Naive thymus-derived CD8-positive, alpha-beta T cell (primary cell): ENCODE results near the gene GUCY2D. TPM values are rescaled to one million over a fixed set of nuclear protein-coding genes. Genes with fewer than 3 reads are reported as not detected.

Experiments
- ATAC-seq, 2 donors: fragments of 150-1000 bp; cut with Tn5 transposase in 1 of 2; sonication (Bioruptor Pico), chemical (Tn5 transposase) in 1 of 2; 1 replicate in 1 of 2; 2 replicates in 1 of 2; pipeline ENCODE4 v1.10.0; 2021; ENCODE audit warnings: mild to moderate bottlenecking in 2 of 2, moderate library complexity in 2 of 2
- POLR2A ChIA-PET: fragments of 350-600 bp; sonication (Branson Sonifier 250); formaldehyde crosslinking; loops from one replicate; lab custom pipeline; 2021; ENCODE audit warnings: antibody characterized with exemption; lab: Charles Lee
- DNase-seq, 10 donors: peaks; one replicate each; pipeline versions ENCODE4 v3.0.0 to v3.0.0-alpha.2; 2020 to 2022
- H3K27ac Mint-ChIP-seq, 10 donors: one replicate each; pipeline ENCODE4 v1.8.0; 2020 to 2022; ENCODE audit warnings: mild to moderate bottlenecking in 10 of 10, mixed read lengths in 10 of 10, moderate library complexity in 4 of 10, inconsistent platforms in 1 of 10
- H3K27me3 Mint-ChIP-seq, 5 donors: one replicate each; pipeline ENCODE4 v1.8.0; 2021 to 2022; ENCODE audit warnings: mixed read lengths in 5 of 5
- H3K36me3 Mint-ChIP-seq, 3 donors: one replicate each; pipeline ENCODE4 v1.8.0; 2020 to 2022; ENCODE audit warnings: mixed read lengths in 3 of 3, mild to moderate bottlenecking in 2 of 3, inconsistent platforms in 1 of 3
- H3K4me1 Mint-ChIP-seq, 4 donors: one replicate each; pipeline ENCODE4 v1.8.0; 2021 to 2022; ENCODE audit warnings: mixed read lengths in 4 of 4
- H3K4me3 Mint-ChIP-seq, 10 donors: one replicate each; pipeline ENCODE4 v1.8.0; 2020 to 2022; ENCODE audit warnings: mild to moderate bottlenecking in 10 of 10, mixed read lengths in 10 of 10, moderate library complexity in 6 of 10, inconsistent platforms in 1 of 10
- H3K9me3 Mint-ChIP-seq, 9 donors: one replicate each; pipeline ENCODE4 v1.8.0; 2020 to 2022; ENCODE audit warnings: mixed read lengths in 9 of 9, mild to moderate bottlenecking in 3 of 9, inconsistent platforms in 1 of 9, moderate library complexity in 1 of 9
- polyA plus RNA-seq, 3 donors: library from polyadenylated mRNA; unstranded; fragments of 300-500 nt; fragmentation: Illumina TruSeq; gene quantifications; one replicate each; pipeline ENCODE4 v1.2.3, GENCODE V29; 2021
- total RNA-seq, 8 experiments: library from RNA in 2 of 8; stranded (reverse) in 2 of 8; gene quantifications; one replicate each; pipeline ENCODE4 v1.2.3 and lab custom pipeline; 2021 to 2026

GUCY2D gene
- total and polyA plus RNA-seq, 5 experiments from 2014 or later = 0.17 TPM; not detected in 4

DNA sequence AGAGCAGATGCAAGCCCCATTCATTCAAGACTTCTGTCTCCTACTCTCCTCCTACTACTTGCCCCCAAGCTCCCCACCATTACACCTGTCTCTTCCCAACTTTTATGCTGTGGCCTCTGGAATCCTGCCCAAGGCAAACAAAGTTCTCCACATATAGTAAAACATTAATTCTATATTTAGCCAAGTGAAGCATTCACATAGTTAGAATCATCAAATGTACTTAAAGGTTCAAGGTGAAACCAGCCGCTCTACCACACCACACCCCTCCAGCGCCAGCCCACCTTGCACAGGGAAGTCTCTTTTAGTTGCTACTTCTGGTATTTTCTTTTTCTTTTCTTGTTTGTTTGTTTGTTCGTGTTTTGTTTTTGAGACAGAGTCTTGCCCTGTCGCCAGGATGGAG, 25.4 kb upstream of the GUCY2D start:
- no peak for DNase-seq
- H3K4me3 Mint-ChIP-seq = no peak overlapping the region
- no peak for ATAC-seq
- H3K9me3 Mint-ChIP-seq = peaks cover 7 to 38% (median 14%) of the 10 kb centered on the region in 9 donors
- POLR2A ChIA-PET = no interaction called here
- no peaks in the 10 kb centered on the region for H3K4me1 Mint-ChIP-seq
- H3K36me3 Mint-ChIP-seq = peaks cover 0 to 18% (median 17%) of the 10 kb centered on the region in 3 donors
- H3K27me3 Mint-ChIP-seq = peaks cover 0 to 10% (median 3%) of the 10 kb centered on the region in 5 donors
- H3K27ac Mint-ChIP-seq = no peak overlapping the region

DNA sequence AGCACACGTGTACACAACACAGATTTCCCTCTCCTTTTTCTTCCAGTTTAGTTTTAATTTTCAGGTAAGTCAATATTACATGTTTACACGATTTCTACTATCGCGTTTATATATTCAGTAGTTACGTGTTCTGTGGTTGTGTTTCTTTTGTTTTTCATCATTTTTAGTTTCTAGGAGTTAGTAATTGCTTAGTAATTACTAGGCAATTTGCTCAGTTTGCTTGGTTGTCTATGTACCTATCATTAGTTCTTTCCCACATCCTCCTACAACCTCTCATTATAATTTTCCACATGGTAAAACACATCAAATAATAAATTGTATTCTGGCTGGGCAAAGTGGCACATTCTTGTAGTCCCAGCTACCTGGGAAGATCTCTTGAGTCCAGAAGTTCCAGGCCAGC, 24.6 kb upstream of the GUCY2D start:
- Mint-ChIP-seq H3K27ac (peak overlapping the region in 1 of 10 donors; percentile 15), H3K4me3 (no peak overlapping the region), H3K36me3 (peaks cover 0 to 18% (median 17%) of the 10 kb centered on the region in 3 donors), H3K27me3 (peaks cover 0 to 10% (median 3%) of the 10 kb centered on the region in 5 donors), H3K4me1 (no peaks in the 10 kb centered on the region), H3K9me3 (peaks cover 7 to 38% (median 14%) of the 10 kb centered on the region in 9 donors)
- DNase-seq (no peak), ATAC-seq (no peak)
- POLR2A ChIA-PET = no interaction called here

DNA sequence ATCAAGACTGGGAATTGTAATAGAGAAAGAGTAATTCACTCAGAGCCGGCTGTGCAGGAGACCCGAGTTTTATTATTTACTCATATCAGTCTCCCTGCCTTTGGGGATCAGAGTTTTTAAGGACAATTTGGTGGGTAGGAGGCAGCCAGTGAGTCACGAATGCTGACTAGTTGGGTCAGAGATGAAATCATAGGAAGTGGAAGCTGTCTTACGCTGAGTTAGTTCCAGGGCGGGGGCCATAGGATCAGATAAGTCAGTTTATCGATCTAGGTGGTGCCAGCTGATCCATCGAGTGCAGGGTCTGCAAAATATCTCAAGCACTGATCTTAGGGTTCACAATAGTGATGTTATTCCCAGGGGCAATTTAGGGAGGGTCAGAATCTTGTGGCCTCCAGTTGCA, 20.2 kb upstream of the GUCY2D start:
- POLR2A ChIA-PET = no interaction called here
- H3K4me1 Mint-ChIP-seq = no peaks in the 10 kb centered on the region

DNA sequence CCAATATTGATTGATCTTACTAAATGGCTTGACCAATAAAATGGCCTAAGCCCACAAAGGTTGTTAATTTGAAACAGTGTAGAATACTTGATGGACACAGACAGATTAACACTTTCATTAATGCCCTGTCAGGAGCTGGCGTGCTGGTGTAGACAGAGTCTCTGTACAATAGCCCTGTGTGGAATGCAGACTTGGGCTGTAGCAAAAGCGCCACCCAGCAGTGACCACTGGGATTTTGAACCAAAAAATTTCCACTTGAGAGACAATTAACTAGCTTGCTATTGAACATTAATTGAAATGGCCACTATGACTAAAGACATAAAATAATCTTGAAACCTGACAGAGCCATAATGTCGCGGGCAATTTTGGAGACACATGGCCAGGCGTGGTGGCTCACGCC, 19.7 kb upstream of the GUCY2D start:
- Mint-ChIP-seq H3K9me3 (peaks cover 0 to 2% (median 0%) of the 10 kb centered on the region in 9 donors), H3K27ac (no peak overlapping the region), H3K27me3 (peaks cover 0 to 12% (median 0%) of the 10 kb centered on the region in 5 donors), H3K4me3 (no peak overlapping the region), H3K36me3 (no peaks in the 10 kb centered on the region), H3K4me1 (no peaks in the 10 kb centered on the region)
- no peak for DNase-seq
- POLR2A ChIA-PET = interaction anchor here (1.1 kb wide), 1 partner anchor 66 kb away, joined by 3 read pairs; no protein-coding TSS in a partner anchor
- ATAC-seq = no peak

More for the DNA sequence above, 20.2 kb upstream of the GUCY2D start:
- Mint-ChIP-seq H3K36me3 (peaks cover 0 to under 1% (median 0%) of the 10 kb centered on the region in 3 donors), H3K27me3 (peaks cover 0 to 10% (median 0%) of the 10 kb centered on the region in 5 donors), H3K9me3 (peaks cover 0 to 3% (median 0%) of the 10 kb centered on the region in 9 donors), H3K4me3 (no peak overlapping the region), H3K27ac (no peak overlapping the region)
- no peak for DNase-seq
- no peak for ATAC-seq

DNA sequence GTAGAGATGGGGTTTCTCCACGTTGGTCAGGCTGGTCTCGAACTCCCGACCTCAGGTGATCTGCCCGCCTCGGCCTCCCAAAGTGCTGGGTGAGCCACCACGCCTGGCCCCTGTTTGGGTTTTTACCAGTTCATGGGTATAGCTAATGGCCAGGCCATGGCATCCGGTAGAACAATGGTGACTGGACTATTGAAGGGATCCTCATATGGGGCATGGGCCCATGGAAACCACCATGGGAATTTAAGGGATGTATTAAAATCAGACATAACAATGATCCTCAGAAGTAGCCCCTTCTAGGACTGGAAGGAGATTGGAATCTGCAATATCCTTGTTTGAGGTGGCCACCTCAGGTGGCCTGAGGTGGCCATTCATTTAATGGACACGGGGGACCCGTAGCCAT, 17.5 kb upstream of the GUCY2D start:
- Mint-ChIP-seq H3K9me3 (no peaks in the 10 kb centered on the region), H3K27me3 (peaks cover 0 to 4% (median 0%) of the 10 kb centered on the region in 5 donors), H3K36me3 (no peaks in the 10 kb centered on the region), H3K4me1 (peaks cover 0 to 14% (median 10%) of the 10 kb centered on the region in 4 donors), H3K4me3 (no peak overlapping the region), H3K27ac (no peak overlapping the region)
- ATAC-seq (no peak), DNase-seq (no peak)
- POLR2A ChIA-PET = interaction anchor here (0.8 to 1.0 kb wide), 2 partner anchors 89 to 150 kb away, joined by 3 to 8 read pairs; no protein-coding TSS in a partner anchor

DNA sequence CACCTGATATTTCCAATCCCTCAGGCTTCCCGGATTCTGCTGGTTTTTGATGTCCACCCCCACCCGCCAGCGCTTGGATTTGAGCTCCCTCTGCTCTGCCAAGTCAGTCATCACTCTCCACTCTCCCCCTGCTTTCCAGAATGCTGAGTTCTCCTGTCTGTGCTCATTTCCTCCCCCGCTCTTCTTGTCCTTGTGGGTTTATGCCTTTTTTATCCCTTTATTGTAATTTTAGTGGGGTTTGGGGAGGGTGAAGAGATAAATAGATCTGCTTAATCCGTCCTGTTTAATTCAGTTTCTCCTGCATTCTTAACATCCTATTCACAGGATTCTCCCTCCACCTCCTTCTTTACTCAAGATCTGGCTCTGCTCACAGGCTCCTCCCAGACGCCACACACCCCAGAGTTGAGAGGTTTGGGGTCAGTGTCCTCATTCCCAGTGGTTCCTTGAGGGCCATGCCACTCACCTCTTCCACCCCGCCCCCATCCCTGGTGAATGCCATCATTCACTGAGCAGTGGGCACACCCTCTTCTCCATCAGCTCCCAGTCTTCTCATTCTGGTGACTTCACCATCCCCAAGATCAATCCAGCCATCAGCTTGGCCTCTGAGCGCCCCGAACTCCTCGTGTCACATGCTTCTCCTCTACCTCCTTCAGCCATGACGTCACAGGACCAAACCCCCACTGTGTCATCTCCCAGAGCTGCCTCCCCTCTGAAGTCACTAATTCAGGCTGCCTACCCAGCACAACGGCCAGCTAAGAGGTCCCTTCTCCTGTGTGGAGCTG, 15.1 kb upstream of the GUCY2D start:
- peaks cover 0 to 2% (median 0%) of the 10 kb centered on the region in 5 donors for H3K27me3 Mint-ChIP-seq
- H3K9me3 Mint-ChIP-seq = no peaks in the 10 kb centered on the region
- no peaks in the 10 kb centered on the region for H3K36me3 Mint-ChIP-seq
- peaks cover 6 to 25% (median 21%) of the 10 kb centered on the region in 4 donors for H3K4me1 Mint-ChIP-seq
- H3K27ac Mint-ChIP-seq = peak overlapping the region in 1 of 10 donors; percentile 88
- ATAC-seq = no peak
- POLR2A ChIA-PET = interaction anchor here (1.6 kb wide), 1 partner anchor 81 kb away, joined by 3 read pairs; no protein-coding TSS in a partner anchor
- no peak for DNase-seq
- H3K4me3 Mint-ChIP-seq = no peak overlapping the region

DNA sequence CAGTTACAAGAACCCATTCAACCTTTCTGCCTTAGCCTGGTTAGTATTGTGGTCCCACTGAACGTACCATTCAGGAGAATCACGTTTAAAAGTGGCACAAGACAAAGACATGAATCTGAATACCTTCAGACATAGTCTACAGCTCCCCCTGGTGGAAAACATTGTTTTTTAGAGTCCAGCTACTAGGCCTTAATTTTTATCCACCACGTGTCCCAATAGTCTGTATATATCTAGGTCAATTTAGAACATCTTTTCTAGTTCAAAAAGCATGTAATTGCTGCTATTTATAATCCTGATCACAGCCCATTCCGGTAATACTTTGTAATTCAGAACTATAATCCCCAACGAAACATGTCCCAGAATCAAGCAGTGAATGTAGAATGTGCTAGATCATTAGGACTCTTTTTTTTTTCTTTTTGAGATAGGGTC, 13.7 kb upstream of the GUCY2D start:
- POLR2A ChIA-PET = interaction anchor here (0.7 to 2.9 kb wide), 10 partner anchors 56 to 303 kb away, joined by 3 to 50 read pairs (median 4); partner anchors contain the start of genes CNTROB, KDM6B, NAA38 and RNF227
- Mint-ChIP-seq H3K4me1 (peaks cover 6 to 27% (median 25%) of the 10 kb centered on the region in 4 donors), H3K9me3 (no peaks in the 10 kb centered on the region), H3K36me3 (no peaks in the 10 kb centered on the region), H3K4me3 (peak overlapping the region in 9 of 10 donors; percentile 43 to 84 (median 67)), H3K27ac (peak overlapping the region; percentile 45 to 97 (median 88)), H3K27me3 (peaks cover 0 to 2% (median 0%) of the 10 kb centered on the region in 5 donors)
- DNase-seq = peak in 9 of 10 donors; percentile 15 to 84 (median 66)
- peak; percentile 40 to 46 for ATAC-seq

DNA sequence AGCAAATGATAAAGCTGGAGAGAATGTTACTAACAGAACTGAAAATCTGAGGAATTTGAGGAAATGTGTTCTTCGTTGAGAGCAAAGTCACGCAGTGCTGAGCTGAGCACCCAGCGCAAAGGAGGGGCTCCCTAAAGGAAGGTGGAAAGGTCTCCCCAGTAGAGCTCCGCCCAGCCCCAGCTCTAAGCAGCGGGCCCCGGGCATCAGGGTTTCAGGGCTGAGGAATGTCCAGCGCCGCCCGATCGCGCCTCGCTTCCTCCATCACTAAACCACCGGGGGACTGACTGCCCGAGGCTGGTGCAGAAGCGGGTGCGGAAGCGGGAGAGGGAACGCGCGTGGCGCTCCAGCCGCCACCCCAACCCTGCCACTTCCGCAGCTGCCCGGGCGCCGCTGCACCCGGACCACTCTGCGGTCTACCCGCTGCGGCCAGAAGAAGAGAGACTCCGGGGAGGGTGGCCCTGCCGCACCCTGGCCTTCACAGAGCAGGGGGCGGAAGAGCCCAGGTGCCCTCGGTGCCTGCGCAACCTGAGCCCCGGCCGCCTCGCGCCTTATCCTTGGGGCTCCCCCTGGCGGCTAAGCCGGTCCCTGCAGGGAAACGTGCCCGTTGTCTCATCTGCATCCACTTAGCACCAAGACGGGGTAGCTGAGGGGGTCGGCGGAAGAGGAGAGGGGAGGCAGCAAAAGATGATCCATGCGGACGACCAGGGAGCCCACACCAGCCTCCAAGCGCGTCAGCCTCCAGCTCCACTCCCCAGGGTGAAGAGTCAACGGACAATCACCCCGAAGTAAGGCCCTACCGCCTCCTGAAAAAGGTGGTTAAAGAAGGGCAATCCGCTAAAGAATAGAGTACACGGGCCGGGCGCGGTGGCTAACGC, 12.4 kb upstream of the GUCY2D start:
- DNase-seq = peak; percentile 79 to 98 (median 92)
- H3K36me3 Mint-ChIP-seq = no peaks in the 10 kb centered on the region
- POLR2A ChIA-PET = interaction anchor here (0.8 to 2.9 kb wide), 12 partner anchors 12 to 155 kb away, joined by 3 to 50 read pairs (median 6); partner anchors contain the start of genes CNTROB, CYB5D1, GUCY2D and KDM6B
- H3K4me3 Mint-ChIP-seq = peak overlapping the region; percentile 74 to 92 (median 84)
- H3K27me3 Mint-ChIP-seq = peaks cover 0 to 2% (median 0%) of the 10 kb centered on the region in 5 donors
- peaks cover 6 to 27% (median 25%) of the 10 kb centered on the region in 4 donors for H3K4me1 Mint-ChIP-seq
- peak overlapping the region; percentile 76 to 97 (median 92) for H3K27ac Mint-ChIP-seq
- peak; percentile 89 to 90 for ATAC-seq
- H3K9me3 Mint-ChIP-seq = no peaks in the 10 kb centered on the region

DNA sequence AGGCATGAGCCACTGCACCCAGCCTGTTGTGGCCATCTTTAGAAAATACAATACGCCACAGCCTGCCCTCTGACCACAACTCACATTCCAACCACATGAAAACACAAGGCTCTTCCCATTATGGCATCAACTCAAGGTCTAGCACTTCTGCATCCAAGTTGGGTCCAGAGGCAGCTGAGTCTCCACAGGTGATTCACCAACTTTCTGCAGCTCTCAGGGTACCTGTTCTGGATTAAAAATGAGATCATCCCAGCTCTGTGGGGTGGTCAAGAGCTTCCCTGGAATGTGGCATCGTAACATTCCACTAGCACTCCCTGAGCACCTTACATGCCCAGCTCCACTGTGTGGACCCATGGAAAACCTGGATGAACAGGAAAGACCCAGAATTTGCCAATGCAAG, 9.9 kb upstream of the GUCY2D start:
- Mint-ChIP-seq H3K27ac (peak overlapping the region in 2 of 10 donors; percentile 13 to 17), H3K4me1 (peaks cover 6 to 32% (median 25%) of the 10 kb centered on the region in 4 donors), H3K4me3 (peak overlapping the region in 1 of 10 donors; percentile 33), H3K36me3 (no peaks in the 10 kb centered on the region), H3K27me3 (peaks cover 0 to 3% (median 0%) of the 10 kb centered on the region in 5 donors), H3K9me3 (no peaks in the 10 kb centered on the region)
- POLR2A ChIA-PET = no interaction called here
- no peak for DNase-seq
- ATAC-seq = no peak

DNA sequence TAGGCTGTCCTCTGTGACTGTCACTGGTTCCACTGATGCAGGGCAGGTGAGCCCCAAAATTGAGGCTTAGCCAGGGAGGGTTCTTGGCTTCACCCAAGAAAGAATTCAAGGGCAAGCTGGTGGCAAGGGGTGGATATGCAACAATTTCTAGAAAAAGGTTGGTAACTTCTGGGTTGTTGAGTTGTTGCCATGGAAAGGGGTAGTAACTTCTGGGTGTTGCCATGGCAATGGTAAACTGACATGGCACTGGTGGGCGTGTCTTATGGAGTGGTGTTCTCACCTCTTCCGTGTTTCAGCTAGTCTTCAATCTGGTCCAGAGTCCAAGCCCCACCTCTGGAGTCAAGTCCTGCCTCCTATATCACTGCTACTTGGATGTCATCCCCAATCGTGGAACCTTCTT, 9.5 kb upstream of the GUCY2D start:
- POLR2A ChIA-PET = no interaction called here
- no peaks in the 10 kb centered on the region for H3K9me3 Mint-ChIP-seq

DNA sequence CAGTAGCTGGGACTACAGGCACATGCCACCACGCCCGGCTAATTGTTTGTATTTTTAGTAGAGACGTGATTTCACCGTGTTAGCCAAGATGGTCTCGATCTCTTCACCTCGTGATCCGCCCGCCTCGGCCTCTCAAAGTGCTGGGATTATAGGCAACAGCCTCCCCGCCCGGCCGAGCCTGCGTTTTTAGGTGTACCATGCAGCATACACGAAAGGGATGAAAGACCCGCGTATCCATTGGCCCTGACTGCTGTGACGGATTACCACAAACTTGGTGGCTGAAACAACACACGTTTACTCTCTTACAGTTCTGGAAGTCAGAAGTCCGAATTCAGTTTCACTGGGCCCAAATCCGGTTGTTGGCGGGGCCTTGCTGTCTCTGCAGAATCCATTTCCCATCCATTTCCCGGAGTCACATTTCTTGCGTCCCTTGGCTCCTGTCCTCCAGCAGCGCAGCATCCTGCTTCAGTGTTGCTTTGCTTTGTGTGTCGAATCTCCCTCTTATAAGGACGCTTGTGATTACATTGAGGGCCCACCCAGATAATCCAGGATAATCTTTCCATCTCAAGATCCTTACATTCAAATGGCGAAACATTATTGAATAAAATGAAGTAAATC, 8.3 kb upstream of the GUCY2D start:
- Mint-ChIP-seq H3K27ac (peak overlapping the region in 2 of 10 donors; percentile 51 to 59), H3K9me3 (no peaks in the 10 kb centered on the region), H3K27me3 (peaks cover 0 to 11% (median 7%) of the 10 kb centered on the region in 5 donors), H3K4me1 (peaks cover 6 to 28% (median 19%) of the 10 kb centered on the region in 4 donors), H3K4me3 (no peak overlapping the region), H3K36me3 (no peaks in the 10 kb centered on the region)
- DNase-seq (no peak), ATAC-seq (no peak)
- POLR2A ChIA-PET = no interaction called here

More for the DNA sequence above, 9.5 kb upstream of the GUCY2D start:
- DNase-seq (peak in 1 of 10 donors; percentile 16), ATAC-seq (no peak)
- Mint-ChIP-seq H3K27ac (peak overlapping the region in 4 of 10 donors; percentile 17 to 71 (median 22)), H3K4me1 (peaks cover 6 to 32% (median 25%) of the 10 kb centered on the region in 4 donors), H3K27me3 (peaks cover 0 to 4% (median 0%) of the 10 kb centered on the region in 5 donors), H3K36me3 (no peaks in the 10 kb centered on the region), H3K4me3 (peak overlapping the region in 2 of 10 donors; percentile 4 to 29)
